Measurements from ENCODE around the gene ST6GAL1.
"Not testable (repeated sequence)": the region's sequence is repeated elsewhere in the genome, so short reads cannot be mapped to it uniquely, and the experiment has no call there.

ST6GAL1 gene

GRCh38 chr3:186997473-186997939 is 67.2 kb downstream of the ST6GAL1 start:
- no peak for DNase-seq

- no peak for DNase-seq
These were observed 68.6 kb downstream of the ST6GAL1 start for GRCh38 chr3:186998937-186999368.

- DNase-seq, result no peak
These were observed 70.4 kb downstream of the ST6GAL1 start for GRCh38 chr3:187000711-187001151.

- no peak for DNase-seq
These were observed 72.6 kb downstream of the ST6GAL1 start for GRCh38 chr3:187002915-187003314.

GRCh38 chr3:187005827-187006481 is 75.6 kb downstream of the ST6GAL1 start:
- no peak for DNase-seq

GRCh38 chr3:187006864-187007630 is 76.7 kb downstream of the ST6GAL1 start:
- DNase-seq, result no peak

GRCh38 chr3:187010382-187010781 is 80.1 kb downstream of the ST6GAL1 start:
- not testable (repeated sequence) for DNase-seq

GRCh38 chr3:187011915-187012314 is 81.6 kb downstream of the ST6GAL1 start:
- DNase-seq, result no peak

- no peak for DNase-seq
These were observed 82.3 kb downstream of the ST6GAL1 start for GRCh38 chr3:187012609-187013051.

GRCh38 chr3:187013159-187013716 is 82.9 kb downstream of the ST6GAL1 start:
- no peak for DNase-seq

- DNase-seq, result no peak
These were observed 84.1 kb downstream of the ST6GAL1 start for GRCh38 chr3:187014417-187014864.

- DNase-seq, result no peak
These were observed 85.7 kb downstream of the ST6GAL1 start for GRCh38 chr3:187015903-187016638.

GRCh38 chr3:187016639-187017345 is 86.5 kb downstream of the ST6GAL1 start:
- no peak for DNase-seq

GRCh38 chr3:187017511-187018230 is 87.3 kb downstream of the ST6GAL1 start:
- no peak for DNase-seq

GRCh38 chr3:187019542-187020072 is 89.3 kb downstream of the ST6GAL1 start:
- DNase-seq, result no peak

GRCh38 chr3:187020376-187020775 is 90.0 kb downstream of the ST6GAL1 start:
- no peak for DNase-seq

- DNase-seq, result no peak
These were observed 91.5 kb downstream of the ST6GAL1 start for GRCh38 chr3:187021748-187022402.

GRCh38 chr3:187022403-187023029 is 92.2 kb downstream of the ST6GAL1 start:
- no peak for DNase-seq

GRCh38 chr3:187023340-187023739 is 93.0 kb downstream of the ST6GAL1 start:
- DNase-seq, result not testable (repeated sequence)

- DNase-seq, result no peak
These were observed 94.4 kb downstream of the ST6GAL1 start for GRCh38 chr3:187024536-187025226.

Measured in NCI-H748 treated with DMSO at 0.1 percent for 48 hours (cell line).